ENCODE measurements around the gene PPEF2.

The PPEF2 gene

DNA sequence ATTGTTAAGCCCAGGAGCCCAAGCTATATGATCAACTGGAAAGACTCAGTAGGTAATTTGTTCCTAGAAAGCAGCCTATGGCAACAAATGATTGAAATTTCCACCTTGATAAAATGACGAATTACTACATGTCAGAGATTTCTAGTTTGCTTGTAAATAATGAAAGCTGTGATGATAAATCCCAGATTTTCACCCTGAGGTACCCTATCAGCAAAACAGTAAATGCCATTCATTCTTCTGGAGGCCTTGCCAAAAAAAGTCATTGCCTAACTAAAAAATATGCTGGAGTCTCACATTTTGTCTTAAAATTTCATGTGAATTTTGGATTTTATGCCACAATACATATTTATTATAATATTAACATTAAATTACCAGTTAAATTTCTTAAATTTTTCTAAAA, 71.3 kb downstream of the PPEF2 start:
- DNase-seq = no peak

DNA sequence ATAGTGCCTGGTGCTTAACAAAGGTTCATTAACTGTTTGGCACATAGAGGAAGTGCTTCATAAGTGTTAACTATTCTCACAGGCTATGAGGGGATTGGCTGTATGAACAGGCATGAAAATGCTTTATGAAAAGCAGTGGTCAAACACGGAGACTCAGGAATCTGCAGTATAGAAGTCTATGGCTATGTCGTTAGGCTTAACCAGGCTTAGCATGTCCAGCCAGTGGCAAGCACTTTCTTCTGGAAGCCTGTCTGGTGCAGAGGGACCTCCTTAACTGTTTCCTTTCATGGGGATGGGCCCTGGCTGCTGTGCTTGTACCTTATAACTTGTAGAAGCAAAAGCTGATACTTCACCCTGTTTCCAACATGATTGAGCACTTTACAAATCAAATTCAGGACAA, 78.4 kb downstream of the PPEF2 start:
- DNase-seq = no peak

DNA sequence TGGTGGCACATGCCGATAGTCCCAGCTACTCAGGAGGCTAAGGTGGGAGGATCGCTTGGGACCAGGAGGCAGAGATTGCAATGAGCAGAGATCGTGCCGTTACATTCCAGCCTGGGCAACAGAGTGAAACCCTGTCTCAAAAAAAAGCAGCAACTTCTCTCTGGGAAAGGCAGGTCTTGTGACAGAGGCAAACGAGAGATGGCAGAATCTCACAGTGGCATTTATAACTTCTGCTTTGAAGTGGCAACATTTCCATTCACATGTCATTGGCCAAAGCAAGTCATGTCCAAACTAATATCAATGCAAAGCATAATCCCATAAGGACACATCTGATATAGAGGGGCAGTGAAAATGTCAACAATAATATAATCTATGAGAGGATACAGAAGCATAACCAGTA, 79.8 kb downstream of the PPEF2 start:
- no peak for DNase-seq

DNA sequence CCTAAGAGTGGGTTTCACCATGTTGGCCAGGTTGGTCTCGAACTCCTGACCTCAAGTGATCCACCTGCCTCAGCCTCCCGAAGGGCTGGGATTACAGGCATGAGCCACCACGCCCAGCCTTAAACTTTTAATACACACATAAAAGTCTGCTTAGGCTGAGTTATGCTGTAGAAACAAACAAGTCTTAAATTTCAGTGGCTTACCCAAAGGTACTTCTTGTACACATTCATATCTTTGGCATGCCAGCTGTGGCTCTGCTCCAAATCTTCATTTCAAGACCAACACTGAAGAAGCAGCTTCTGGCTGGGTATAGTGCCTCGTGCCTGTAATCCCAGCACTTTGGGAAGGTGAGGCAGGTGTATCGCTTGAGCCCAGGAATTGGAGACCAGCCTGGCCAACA, 80.3 kb downstream of the PPEF2 start:
- DNase-seq = peak; percentile 58

DNA sequence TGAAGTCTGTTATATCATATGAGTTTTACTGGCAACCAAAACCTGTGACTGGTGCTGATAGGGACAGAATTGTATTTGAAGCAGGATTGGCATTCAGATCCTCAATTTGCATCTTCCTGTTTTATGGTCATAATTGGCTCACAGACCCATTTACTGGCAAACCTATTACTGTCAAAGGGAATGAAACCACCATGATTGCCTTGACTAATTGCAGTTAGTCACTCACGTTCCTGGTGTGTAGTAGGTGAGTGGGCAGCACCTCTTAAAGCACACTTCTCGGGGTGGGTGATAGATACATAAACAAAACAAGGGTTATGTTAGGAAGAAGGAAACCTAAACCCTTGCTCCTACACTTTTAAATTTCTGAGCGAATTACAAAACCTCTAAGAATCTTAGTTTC, 81.0 kb downstream of the PPEF2 start:
- DNase-seq = no peak

- DNase-seq = no peak
Observed at GRCh38 chr4:75820676-75821075, 81.6 kb downstream of the PPEF2 start.

DNA sequence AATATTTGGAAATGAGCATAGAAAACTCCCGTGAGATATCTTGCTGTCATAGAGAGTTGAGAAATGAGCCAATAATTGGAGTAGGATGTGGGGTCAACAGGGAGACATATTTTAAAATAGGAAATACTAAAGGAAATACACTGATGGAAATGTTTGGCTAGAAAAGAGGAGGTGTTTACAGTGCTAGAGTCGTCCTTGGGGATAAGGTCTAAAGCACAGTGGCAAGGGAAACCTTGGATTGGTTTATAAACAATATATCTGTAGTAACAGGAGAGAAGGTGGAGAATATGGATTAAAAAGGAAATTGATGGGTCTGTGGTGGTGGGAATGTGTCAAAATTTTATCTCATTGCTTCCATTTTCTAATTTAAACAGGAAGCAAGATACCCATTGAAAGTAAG, 82.1 kb downstream of the PPEF2 start:
- no peak for DNase-seq

GRCh38 chr4:75819121-75819520, 83.1 kb downstream of the PPEF2 start:
- no peak for DNase-seq

- no peak for DNase-seq
Observed at GRCh38 chr4:75817901-75818300, 84.4 kb downstream of the PPEF2 start.
